Spleen (tissue), 11 donors: ENCODE measurements around the gene OR5H2. TPM values are rescaled to one million over a fixed set of nuclear protein-coding genes. Genes with fewer than 3 reads are reported as not detected.

Source experiments
- DNase-seq: peaks from one replicate; pipeline ENCODE4 v3.0.0-alpha.2; 2020
- H3K27ac ChIP-seq, 8 donors: fragments of 200-600 bp; sonication (generic) in 7 of 8; 1 replicate in 4 of 8; 2 replicates in 4 of 8; pipeline versions ENCODE4 v1.5.0 to v1.8.0; 2016 to 2021; ENCODE audit warnings: inconsistent platforms in 4 of 8, mild to moderate bottlenecking in 4 of 8, moderate library complexity in 1 of 8
- H3K27me3 ChIP-seq, 7 donors: fragments of 200-600 bp; sonication (generic) in 6 of 7; replicated peaks in 1 of 7; 1 replicate in 4 of 7; 2 replicates in 3 of 7; pipeline versions ENCODE4 v1.5.0 to v1.8.0; 2016 to 2021; ENCODE audit warnings: inconsistent platforms in 3 of 7, mild to moderate bottlenecking in 1 of 7
- H3K36me3 ChIP-seq, 6 donors: fragments of 200-600 bp; sonication (generic) in 5 of 6; 1 replicate in 4 of 6; 2 replicates in 2 of 6; pipeline versions ENCODE4 v1.5.0 to v1.8.0; 2016 to 2021; ENCODE audit warnings: inconsistent platforms in 2 of 6
- H3K4me1 ChIP-seq, 6 donors: fragments of 200-600 bp; sonication (generic) in 5 of 6; 1 replicate in 3 of 6; 2 replicates in 3 of 6; pipeline versions ENCODE4 v1.5.0 to v1.8.0; 2016 to 2021; ENCODE audit warnings: inconsistent platforms in 3 of 6
- H3K4me3 ChIP-seq, 8 donors: fragments of 200-600 bp; sonication (generic) in 7 of 8; 1 replicate in 4 of 8; 2 replicates in 4 of 8; pipeline versions ENCODE4 v1.5.0 to v1.8.0; 2016 to 2021; ENCODE audit warnings: inconsistent platforms in 4 of 8, mild to moderate bottlenecking in 4 of 8, moderate library complexity in 2 of 8
- H3K9me3 ChIP-seq, 8 donors: fragments of 200-600 bp; sonication (generic) in 7 of 8; 1 replicate in 4 of 8; 2 replicates in 4 of 8; pipeline versions ENCODE4 v1.5.0 to v1.8.0; 2016 to 2021; ENCODE audit warnings: inconsistent platforms in 4 of 8
- POLR2A ChIP-seq, 3 donors: fragments of 450-650 bp; IDR thresholded peaks; one replicate each; pipeline ENCODE4 v1.5.1; 2017; ENCODE audit warnings: antibody characterized with exemption in 3 of 3, mild to moderate bottlenecking in 1 of 3
- POLR2AphosphoS5 ChIP-seq, 3 donors: sonication (generic); formaldehyde crosslinking; IDR thresholded peaks; one replicate each; pipeline ENCODE4 v1.5.1; 2017; ENCODE audit warnings: antibody characterized with exemption in 3 of 3
- WGBS, 5 donors: extraction: QIAGEN DNeasy Blood & Tissue Kit in 3 of 5; methylation state at CpG; one replicate each; pipeline versions ENCODE4 v1.1.5 to v1.1.7; 2013 to 2018; 5-methylcytosine and 5-hydroxymethylcytosine counted together
- intact Hi-C: fragments of 100-400 bp; cut with DNase I; formaldehyde crosslinking; loops from one replicate; pipeline ENCODE4 v1.15.0; 2023; ENCODE audit warnings: low total_unique reads
- polyA plus RNA-seq, 3 donors: library from polyadenylated mRNA; stranded (reverse); fragments of 200-250 nt; gene quantifications; one replicate each; pipeline ENCODE4 v1.2.1, GENCODE V29; 2013
- total RNA-seq, 7 donors: library from RNA; depleted of rRNA in 3 of 7; stranded (reverse); fragments of >200 nt in 3 of 7; fragmentation: NEBNext Ultra II Directional in 4 of 7; extraction: Animal tissue kit (Norgen Biotek cat#: 25700) in 4 of 7; gene quantifications; one replicate each; pipeline versions ENCODE4 v1.1.0 to v1.2.1, GENCODE V29; 2016 to 2021
- TF ChIP-seq, protein P1 (sequence below), 11 experiments: fragments of 200-600 bp in 7 of 11; fragments of 450-650 bp in 4 of 11; sonication (generic) in 4 of 11; IDR thresholded peaks in 8 of 11; conservative IDR thresholded peaks in 3 of 11; 1 replicate in 7 of 11; 2 replicates in 4 of 11; pipeline versions ENCODE4 v1.4.0 to v1.8.0; 2016 to 2021; ENCODE audit warnings: antibody characterized with exemption in 11 of 11, inconsistent platforms in 4 of 11, mild to moderate bottlenecking in 1 of 11
- donor health status: healthy with polysubstance abuse.
- donor health status: DM: no; HTN: no; CAD: no; lungs with moderate emphysema.
- donor health status: DM: no; HTN: no; CAD: no.
- donor health status: Bipolar disorder and iron deficiency.
- donor health status: healthy.
- donor health status: DM: no; HTN: no; CAD: no.
- donor health status: DM: yes; HTN: yes; CAD: no.

Gene OR5H2
- total and polyA plus RNA-seq, 10 donors: not detected

DNA sequence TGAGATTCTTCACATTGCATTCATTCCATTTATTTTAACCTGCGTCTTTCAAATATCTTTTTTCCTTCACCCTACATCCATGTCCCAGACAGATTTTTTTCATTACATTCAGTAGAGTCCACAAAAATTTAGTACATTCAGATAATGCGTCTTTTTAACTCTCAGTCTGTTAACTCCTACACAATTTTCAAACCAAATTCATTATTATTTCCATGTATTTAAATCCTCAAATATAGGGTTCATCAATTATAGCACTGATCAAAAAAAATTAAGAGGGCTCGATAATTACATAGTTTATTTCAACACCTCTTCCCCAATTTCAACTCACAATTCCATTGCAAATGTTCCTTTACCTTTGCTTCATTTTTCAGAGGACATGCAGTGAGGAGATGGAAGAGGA is 18.4 kb upstream of the OR5H2 start, which contains the start of gene OR5H6:
OR5H6 (plus strand) TSS at position 301 of the 400 bp plus-strand sequence; CDS start at position 390, 89 bp downstream.
- no peak for DNase-seq
- H3K27me3 ChIP-seq: no peaks in the 10 kb centered on the region
- peaks cover 0 to 16% (median 0%) of the 10 kb centered on the region in 8 donors for H3K9me3 ChIP-seq
- no peak within 1 kb of the TSS for H3K27ac ChIP-seq
- no peak within 1 kb of the TSS for H3K4me3 ChIP-seq
- 65 to 86% (median 83%) methylated on average over 3 of the region's 3 CpGs for WGBS, 5 donors
- intact Hi-C loops: no loop called here
- H3K4me1 ChIP-seq: no peaks in the 10 kb centered on the region
- TF ChIP-seq POLR2AphosphoS5 (IDR thresholded peaks at IDR 0.05): no peak
- no peak for TF ChIP-seq POLR2A (IDR thresholded peaks at IDR 0.05)
- TF ChIP-seq, protein P1, sequence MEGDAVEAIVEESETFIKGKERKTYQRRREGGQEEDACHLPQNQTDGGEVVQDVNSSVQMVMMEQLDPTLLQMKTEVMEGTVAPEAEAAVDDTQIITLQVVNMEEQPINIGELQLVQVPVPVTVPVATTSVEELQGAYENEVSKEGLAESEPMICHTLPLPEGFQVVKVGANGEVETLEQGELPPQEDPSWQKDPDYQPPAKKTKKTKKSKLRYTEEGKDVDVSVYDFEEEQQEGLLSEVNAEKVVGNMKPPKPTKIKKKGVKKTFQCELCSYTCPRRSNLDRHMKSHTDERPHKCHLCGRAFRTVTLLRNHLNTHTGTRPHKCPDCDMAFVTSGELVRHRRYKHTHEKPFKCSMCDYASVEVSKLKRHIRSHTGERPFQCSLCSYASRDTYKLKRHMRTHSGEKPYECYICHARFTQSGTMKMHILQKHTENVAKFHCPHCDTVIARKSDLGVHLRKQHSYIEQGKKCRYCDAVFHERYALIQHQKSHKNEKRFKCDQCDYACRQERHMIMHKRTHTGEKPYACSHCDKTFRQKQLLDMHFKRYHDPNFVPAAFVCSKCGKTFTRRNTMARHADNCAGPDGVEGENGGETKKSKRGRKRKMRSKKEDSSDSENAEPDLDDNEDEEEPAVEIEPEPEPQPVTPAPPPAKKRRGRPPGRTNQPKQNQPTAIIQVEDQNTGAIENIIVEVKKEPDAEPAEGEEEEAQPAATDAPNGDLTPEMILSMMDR (IDR thresholded peaks at IDR 0.05 in 8 of 11, conservative IDR thresholded peaks at IDR 0.05 in 3 of 11): no peak
- no peaks in the 10 kb centered on the region for H3K36me3 ChIP-seq

DNA sequence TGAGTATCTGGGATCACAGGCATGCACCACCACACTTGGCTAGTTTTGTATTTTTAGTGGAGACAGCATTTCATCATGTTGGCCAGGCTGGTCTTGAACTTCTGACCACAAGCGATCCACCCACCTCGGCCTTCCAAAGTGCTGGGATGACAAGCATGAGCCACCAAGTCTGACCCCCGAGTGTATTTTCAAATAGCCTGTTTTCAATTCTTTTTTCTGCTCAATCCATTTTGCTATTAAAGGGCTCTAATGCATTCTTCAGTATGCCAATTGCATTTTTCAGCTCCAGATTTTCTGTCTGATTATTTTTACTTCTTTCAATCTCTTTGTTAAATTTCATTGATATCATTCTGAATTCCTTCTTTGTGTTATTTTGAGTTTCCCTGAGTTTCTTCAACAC is 12.5 kb upstream of the OR5H2 start:
- TF ChIP-seq, protein P1 (IDR thresholded peaks at IDR 0.05 in 8 of 11, conservative IDR thresholded peaks at IDR 0.05 in 3 of 11): no peak
- TF ChIP-seq POLR2AphosphoS5 (IDR thresholded peaks at IDR 0.05): no peak
- TF ChIP-seq POLR2A (IDR thresholded peaks at IDR 0.05): no peak
- Histone ChIP-seq H3K4me1 (no peaks in the 10 kb centered on the region), H3K4me3 (no peak overlapping the region), H3K27me3 (no peaks in the 10 kb centered on the region), H3K9me3 (peaks cover 0 to 39% (median 24%) of the 10 kb centered on the region in 8 donors), H3K36me3 (no peaks in the 10 kb centered on the region), H3K27ac (no peak overlapping the region)
- DNase-seq: no peak
- intact Hi-C loops: no loop called here
- WGBS, 5 donors: 80 to 92% (median 86%) methylated on average over 3 of the region's 3 CpGs

DNA sequence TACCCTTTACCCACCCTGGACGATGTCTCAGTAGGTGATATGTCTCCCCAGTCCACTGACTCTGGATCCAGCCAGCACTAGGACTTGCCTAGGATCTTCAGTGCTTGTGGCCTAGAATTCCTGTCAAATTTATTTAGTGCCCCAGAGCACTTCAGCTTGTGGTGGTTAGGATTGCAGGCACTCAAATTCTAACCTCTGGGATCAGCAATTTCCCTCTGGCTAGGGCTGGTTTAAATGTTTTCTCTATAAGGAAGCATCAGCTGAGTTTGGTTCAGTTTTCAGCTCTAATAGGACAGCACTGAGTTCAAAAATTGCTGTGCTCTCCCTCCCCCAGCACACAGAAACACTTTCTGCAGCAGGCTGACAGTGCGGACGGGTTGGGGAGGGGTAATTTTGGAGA is 10.2 kb upstream of the OR5H2 start:
- DNase-seq: no peak
- no peaks in the 10 kb centered on the region for H3K27me3 ChIP-seq
- TF ChIP-seq, protein P1 (IDR thresholded peaks at IDR 0.05 in 8 of 11, conservative IDR thresholded peaks at IDR 0.05 in 3 of 11): no peak
- TF ChIP-seq POLR2AphosphoS5 (IDR thresholded peaks at IDR 0.05): no peak
- no peak for TF ChIP-seq POLR2A (IDR thresholded peaks at IDR 0.05)
- intact Hi-C loops: no loop called here
- no peaks in the 10 kb centered on the region for H3K4me1 ChIP-seq
- H3K36me3 ChIP-seq: no peaks in the 10 kb centered on the region
- no peak overlapping the region for H3K4me3 ChIP-seq
- H3K27ac ChIP-seq: no peak overlapping the region
- 68 to 88% (median 77%) methylated on average over 3 of the region's 3 CpGs for WGBS, 5 donors
- H3K9me3 ChIP-seq: peaks cover 0 to 44% (median 24%) of the 10 kb centered on the region in 8 donors

DNA sequence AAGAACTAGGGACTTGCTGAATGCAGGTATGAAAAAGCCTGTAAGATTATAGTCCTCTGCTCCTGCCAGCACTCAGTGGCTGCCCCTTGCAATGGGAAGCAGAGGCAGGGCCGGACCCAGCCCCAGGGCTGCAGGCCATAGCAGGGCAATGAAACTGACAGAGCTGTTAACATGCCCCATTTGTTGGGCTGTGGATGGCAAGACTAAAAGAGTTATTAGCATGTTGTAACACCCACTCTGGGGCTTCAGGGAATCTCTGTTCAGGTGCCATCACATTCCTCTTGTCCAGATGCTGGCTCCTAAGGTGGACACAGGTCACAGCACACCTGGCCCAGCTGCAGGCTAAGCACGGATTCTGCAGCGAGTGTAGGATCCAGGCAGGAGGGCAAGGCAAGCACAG is 7.4 kb upstream of the OR5H2 start:
- Histone ChIP-seq H3K27me3 (no peaks in the 10 kb centered on the region), H3K4me3 (no peak overlapping the region), H3K4me1 (no peaks in the 10 kb centered on the region), H3K9me3 (peaks cover 0 to 29% (median 15%) of the 10 kb centered on the region in 8 donors), H3K36me3 (no peaks in the 10 kb centered on the region), H3K27ac (no peak overlapping the region)
- TF ChIP-seq POLR2AphosphoS5 (IDR thresholded peaks at IDR 0.05): no peak
- TF ChIP-seq, protein P1 (IDR thresholded peaks at IDR 0.05 in 8 of 11, conservative IDR thresholded peaks at IDR 0.05 in 3 of 11): no peak
- TF ChIP-seq POLR2A (IDR thresholded peaks at IDR 0.05): no peak
- intact Hi-C loops: no loop called here
- no peak for DNase-seq
- 81 to 87% (median 83%) methylated on average over 3 of the region's 3 CpGs for WGBS, 5 donors
